ENCODE measurements around the gene SKAP1.

Gene SKAP1

GRCh38 chr17:48237456-48237855, 192.6 kb downstream of the SKAP1 start:
- no peak overlapping the region for H3K4me3 Mint-ChIP-seq
- CTCF ChIA-PET, result no interaction called here
- peaks cover 39% of the 10 kb centered on the region for H3K4me1 Mint-ChIP-seq

DNA sequence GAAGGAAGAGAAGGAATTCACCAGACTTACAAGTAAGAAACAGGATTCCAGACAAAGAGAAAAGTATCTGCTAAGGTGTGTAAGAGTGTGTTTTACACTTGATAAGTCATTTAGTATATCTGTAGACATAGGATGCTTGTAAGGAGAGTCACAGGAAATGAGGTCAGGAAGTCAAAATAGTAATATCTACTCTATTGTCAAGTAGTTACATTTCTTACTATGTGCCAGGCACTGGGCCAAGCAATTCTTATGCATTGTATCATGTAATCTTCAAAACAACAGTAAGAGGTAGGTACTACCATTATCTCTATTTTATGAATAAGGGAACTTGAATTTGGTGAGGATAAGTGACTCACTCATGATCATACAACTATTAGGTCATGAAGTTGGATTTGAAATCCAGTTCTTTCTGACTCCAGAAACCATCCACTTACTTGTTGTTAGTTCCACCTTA, 193.3 kb downstream of the SKAP1 start:
- DNase-seq, result no peak
- H3K4me3 Mint-ChIP-seq, result no peak overlapping the region
- CTCF ChIA-PET, result no interaction called here
- H3K36me3 Mint-ChIP-seq, result peaks cover 26% of the 10 kb centered on the region
- H3K4me1 Mint-ChIP-seq, result peaks cover 36% of the 10 kb centered on the region
- H3K9me3 Mint-ChIP-seq, result no peaks in the 10 kb centered on the region
- no peaks in the 10 kb centered on the region for H3K27me3 Mint-ChIP-seq
- no peak overlapping the region for H3K27ac Mint-ChIP-seq

More at GRCh38 chr17:48237456-48237855, 192.6 kb downstream of the SKAP1 start:
- H3K9me3 Mint-ChIP-seq, result no peaks in the 10 kb centered on the region
- no peak for DNase-seq
- H3K27ac Mint-ChIP-seq, result no peak overlapping the region
- H3K36me3 Mint-ChIP-seq, result peaks cover 27% of the 10 kb centered on the region
- H3K27me3 Mint-ChIP-seq, result no peaks in the 10 kb centered on the region

DNA sequence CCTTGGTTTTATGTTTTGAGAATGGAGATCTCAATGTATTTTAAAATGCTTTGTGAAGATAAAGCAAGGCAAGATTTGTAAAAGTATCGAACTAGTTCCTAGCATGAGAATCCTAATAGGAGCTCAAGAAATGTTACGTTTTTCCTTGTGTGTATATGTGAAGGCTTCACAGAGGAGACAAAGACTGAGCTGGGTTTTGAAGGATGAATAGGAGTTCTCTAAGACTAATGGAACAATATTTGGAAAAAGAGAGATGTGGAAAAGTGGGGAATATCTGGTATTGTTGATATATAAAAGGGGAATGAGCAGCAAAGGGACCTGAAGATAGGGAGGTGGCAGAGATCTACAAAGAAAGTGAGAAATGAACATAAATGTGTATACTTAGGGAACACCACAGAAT, 195.1 kb downstream of the SKAP1 start:
- Mint-ChIP-seq H3K9me3 (no peaks in the 10 kb centered on the region), H3K4me3 (no peak overlapping the region), H3K27me3 (no peaks in the 10 kb centered on the region), H3K27ac (no peak overlapping the region), H3K4me1 (peaks cover 26% of the 10 kb centered on the region), H3K36me3 (peaks cover 24% of the 10 kb centered on the region)
- no peak for DNase-seq
- CTCF ChIA-PET, result interaction anchor here (1.4 kb wide), 1 partner anchor 9 kb away, joined by 5 read pairs; no protein-coding TSS in a partner anchor

GRCh38 chr17:48231995-48232959, 197.7 kb downstream of the SKAP1 start:
- no peak overlapping the region for H3K27ac Mint-ChIP-seq
- H3K4me1 Mint-ChIP-seq, result peaks cover 20% of the 10 kb centered on the region
- CTCF ChIA-PET, result no interaction called here
- H3K4me3 Mint-ChIP-seq, result no peak overlapping the region
- DNase-seq, result no peak
- peaks cover 22% of the 10 kb centered on the region for H3K36me3 Mint-ChIP-seq
- no peaks in the 10 kb centered on the region for H3K9me3 Mint-ChIP-seq
- no peaks in the 10 kb centered on the region for H3K27me3 Mint-ChIP-seq

- CTCF ChIA-PET, result no interaction called here
- Mint-ChIP-seq H3K4me1 (peaks cover 14% of the 10 kb centered on the region), H3K9me3 (no peaks in the 10 kb centered on the region), H3K36me3 (peaks cover 22% of the 10 kb centered on the region), H3K4me3 (no peak overlapping the region), H3K27me3 (no peaks in the 10 kb centered on the region), H3K27ac (no peak overlapping the region)
- no peak for DNase-seq
Measured at GRCh38 chr17:48229936-48230335, 200.1 kb downstream of the SKAP1 start.

- H3K4me3 Mint-ChIP-seq, result no peak overlapping the region
- H3K9me3 Mint-ChIP-seq, result no peaks in the 10 kb centered on the region
- peaks cover 22% of the 10 kb centered on the region for H3K4me1 Mint-ChIP-seq
- H3K27me3 Mint-ChIP-seq, result no peaks in the 10 kb centered on the region
- DNase-seq, result no peak
- peaks cover 15% of the 10 kb centered on the region for H3K36me3 Mint-ChIP-seq
- CTCF ChIA-PET, result interaction anchor here (0.6 to 1.1 kb wide), 2 partner anchors 22 to 66 kb away, joined by 3 read pairs; no protein-coding TSS in a partner anchor
- no peak overlapping the region for H3K27ac Mint-ChIP-seq
Measured at GRCh38 chr17:48228720-48229119, 201.3 kb downstream of the SKAP1 start.

DNA sequence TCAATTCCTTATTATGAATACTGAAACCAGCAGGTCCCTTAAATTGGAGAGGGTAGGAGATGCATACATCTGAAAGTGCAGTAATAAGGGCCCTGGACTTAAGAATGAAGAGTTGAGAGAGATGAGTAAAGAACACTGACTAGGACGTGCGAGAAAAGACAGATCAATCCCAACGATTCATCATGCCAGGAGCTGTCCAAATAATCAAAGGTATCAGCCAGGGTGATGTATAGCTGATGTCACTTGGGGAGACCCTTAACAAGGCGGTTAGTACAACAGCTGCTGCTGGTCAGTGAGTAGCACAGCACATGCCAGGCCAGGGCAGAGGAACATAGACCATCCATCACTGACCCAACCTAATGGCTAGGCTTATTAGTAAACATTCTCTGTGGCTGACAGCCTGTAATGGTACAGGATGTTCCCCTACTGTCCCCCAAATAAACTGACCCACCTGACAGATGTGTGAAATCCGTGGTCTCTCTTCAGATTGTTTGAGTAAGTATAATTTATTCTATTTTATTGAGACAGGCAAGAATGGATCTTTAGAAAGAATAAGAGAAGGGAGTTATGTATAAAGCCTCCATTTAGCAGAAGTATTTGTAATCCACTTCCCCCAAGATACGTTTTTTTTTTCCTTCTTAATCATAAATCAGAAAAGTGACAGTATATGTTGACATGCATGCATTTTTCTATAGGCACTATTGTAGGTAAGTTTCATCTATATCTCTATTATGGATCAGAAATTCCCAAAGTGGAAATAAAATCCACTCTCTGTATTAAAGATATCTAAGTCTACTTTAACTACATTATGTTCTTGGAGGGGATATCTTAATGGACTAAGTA, 204.1 kb downstream of the SKAP1 start:
- CTCF ChIA-PET, result interaction anchor here (1.0 kb wide), 1 partner anchor 10 kb away, joined by 3 read pairs; no protein-coding TSS in a partner anchor
- H3K4me1 Mint-ChIP-seq, result peaks cover 22% of the 10 kb centered on the region

GRCh38 chr17:48223945-48224344, 206.1 kb downstream of the SKAP1 start:
- Mint-ChIP-seq H3K27me3 (no peaks in the 10 kb centered on the region), H3K4me3 (no peak overlapping the region), H3K36me3 (peaks cover 3% of the 10 kb centered on the region), H3K27ac (no peak overlapping the region), H3K4me1 (peaks cover 14% of the 10 kb centered on the region), H3K9me3 (no peaks in the 10 kb centered on the region)
- CTCF ChIA-PET, result interaction anchor here (0.6 to 1.6 kb wide), 2 partner anchors 8 to 70 kb away, joined by 3 to 5 read pairs; no protein-coding TSS in a partner anchor
- no peak for DNase-seq

More for the DNA sequence above, 204.1 kb downstream of the SKAP1 start:
- Mint-ChIP-seq H3K4me3 (no peak overlapping the region), H3K36me3 (peaks cover 9% of the 10 kb centered on the region), H3K27ac (no peak overlapping the region), H3K9me3 (no peaks in the 10 kb centered on the region), H3K27me3 (no peaks in the 10 kb centered on the region)
- DNase-seq, result no peak

DNA sequence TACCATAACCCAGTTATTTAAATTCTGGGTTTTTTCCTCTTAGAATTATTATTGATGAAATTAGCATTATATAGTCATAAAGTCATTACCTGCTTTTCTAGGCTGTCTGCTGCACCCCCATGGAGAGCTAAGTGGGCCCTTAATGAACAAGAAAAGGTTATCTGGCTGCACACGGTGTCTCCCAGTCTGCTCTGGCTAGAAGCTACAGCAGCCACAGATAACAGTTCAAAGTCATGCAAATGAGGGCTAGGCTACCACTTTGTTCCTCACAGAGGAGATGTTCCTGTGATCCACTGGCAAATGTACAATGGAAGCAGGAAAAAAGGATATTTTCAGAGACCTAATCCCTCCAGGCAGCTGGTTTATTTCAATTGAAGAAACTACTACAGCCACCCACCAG, 210.4 kb downstream of the SKAP1 start:
- H3K4me3 Mint-ChIP-seq, result no peak overlapping the region
- no peaks in the 10 kb centered on the region for H3K9me3 Mint-ChIP-seq
- no peak overlapping the region for H3K27ac Mint-ChIP-seq
- CTCF ChIA-PET, result no interaction called here
- peaks cover 8% of the 10 kb centered on the region for H3K4me1 Mint-ChIP-seq
- no peak for DNase-seq
- peaks cover 13% of the 10 kb centered on the region for H3K36me3 Mint-ChIP-seq
- no peaks in the 10 kb centered on the region for H3K27me3 Mint-ChIP-seq

- H3K27ac Mint-ChIP-seq, result no peak overlapping the region
- H3K4me1 Mint-ChIP-seq, result no peaks in the 10 kb centered on the region
- no peak for DNase-seq
- no peaks in the 10 kb centered on the region for H3K9me3 Mint-ChIP-seq
- H3K27me3 Mint-ChIP-seq, result no peaks in the 10 kb centered on the region
- peaks cover 21% of the 10 kb centered on the region for H3K36me3 Mint-ChIP-seq
- H3K4me3 Mint-ChIP-seq, result no peak overlapping the region
- CTCF ChIA-PET, result interaction anchor here (0.8 to 1.5 kb wide), 6 partner anchors 9 to 92 kb away, joined by 3 to 6 read pairs (median 4); no protein-coding TSS in a partner anchor
Measured at GRCh38 chr17:48215583-48216139, 214.4 kb downstream of the SKAP1 start.

GRCh38 chr17:48213797-48214196, 216.2 kb downstream of the SKAP1 start:
- no peaks in the 10 kb centered on the region for H3K27me3 Mint-ChIP-seq
- no peak overlapping the region for H3K27ac Mint-ChIP-seq
- H3K36me3 Mint-ChIP-seq, result peaks cover 24% of the 10 kb centered on the region
- H3K4me1 Mint-ChIP-seq, result no peaks in the 10 kb centered on the region
- DNase-seq, result no peak
- no peaks in the 10 kb centered on the region for H3K9me3 Mint-ChIP-seq
- H3K4me3 Mint-ChIP-seq, result no peak overlapping the region
- CTCF ChIA-PET, result interaction anchor here (1.1 kb wide), 1 partner anchor 380 kb away, joined by 5 read pairs; the partner anchor contains the start of gene HOXB5

GRCh38 chr17:48211787-48212186, 218.2 kb downstream of the SKAP1 start:
- DNase-seq, result no peak
- no peaks in the 10 kb centered on the region for H3K4me1 Mint-ChIP-seq
- no peaks in the 10 kb centered on the region for H3K9me3 Mint-ChIP-seq
- no peak overlapping the region for H3K27ac Mint-ChIP-seq
- H3K27me3 Mint-ChIP-seq, result no peaks in the 10 kb centered on the region
- no peak overlapping the region for H3K4me3 Mint-ChIP-seq
- CTCF ChIA-PET, result interaction anchor here (1.3 kb wide), 1 partner anchor 17 kb away, joined by 4 read pairs; no protein-coding TSS in a partner anchor
- peaks cover 16% of the 10 kb centered on the region for H3K36me3 Mint-ChIP-seq

- Mint-ChIP-seq H3K27me3 (no peaks in the 10 kb centered on the region), H3K4me1 (peaks cover under 1% of the 10 kb centered on the region), H3K36me3 (peaks cover 16% of the 10 kb centered on the region), H3K9me3 (no peaks in the 10 kb centered on the region), H3K4me3 (no peak overlapping the region), H3K27ac (no peak overlapping the region)
- CTCF ChIA-PET, result no interaction called here
- no peak for DNase-seq
Measured at GRCh38 chr17:48211011-48211410, 219.0 kb downstream of the SKAP1 start.

DNA sequence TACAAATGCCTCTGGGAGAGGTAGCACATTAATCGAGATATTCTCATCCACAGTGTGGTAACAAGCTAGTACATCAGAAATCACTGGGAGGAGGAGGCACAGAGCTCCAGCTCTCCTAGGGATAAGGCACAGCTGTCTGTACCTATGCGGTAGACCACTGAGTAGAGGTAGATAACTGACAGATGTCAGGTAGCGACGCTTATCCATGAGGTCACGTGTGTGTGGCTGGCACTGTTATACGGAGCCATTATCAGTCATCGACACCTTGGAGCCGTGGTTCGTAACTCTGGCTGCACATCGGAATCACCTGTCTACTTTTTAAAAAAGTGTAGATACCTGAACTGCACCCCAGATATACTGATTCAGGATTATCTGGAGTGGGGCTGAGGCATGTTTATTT, 220.0 kb downstream of the SKAP1 start:
- no peaks in the 10 kb centered on the region for H3K27me3 Mint-ChIP-seq
- H3K27ac Mint-ChIP-seq, result no peak overlapping the region
- CTCF ChIA-PET, result no interaction called here
- H3K4me3 Mint-ChIP-seq, result no peak overlapping the region
- H3K9me3 Mint-ChIP-seq, result no peaks in the 10 kb centered on the region
- H3K36me3 Mint-ChIP-seq, result peaks cover 22% of the 10 kb centered on the region
- no peak for DNase-seq
- H3K4me1 Mint-ChIP-seq, result peaks cover 8% of the 10 kb centered on the region
